Stomach (tissue), 9 donors: ENCODE measurements around the gene KCNA10. TPM values are rescaled to one million over a fixed set of nuclear protein-coding genes. Genes with fewer than 3 reads are reported as not detected.

Experiments
- DNase-seq, 2 donors: peaks; one replicate each; pipeline versions ENCODE4 v3.0.0 to v3.0.0-alpha.2; 2013 to 2019
- H3K27ac ChIP-seq, 5 donors: fragments of 200-600 bp in 4 of 5; sonication (generic) in 4 of 5; one replicate each; pipeline ENCODE4 v1.5.1; 2013 to 2019; ENCODE audit warnings: mild to moderate bottlenecking in 1 of 5, moderate library complexity in 1 of 5
- H3K27me3 ChIP-seq, 3 donors: fragments of 200-600 bp; sonication (generic); one replicate each; pipeline ENCODE4 v1.5.1; 2017 to 2019; ENCODE audit warnings: mixed run types in 1 of 3
- H3K36me3 ChIP-seq, 4 donors: fragments of 200-600 bp; sonication (generic); 1 replicate in 3 of 4; 2 replicates in 1 of 4; pipeline ENCODE4 v1.5.1; 2016 to 2019
- H3K4me1 ChIP-seq, 4 donors: fragments of 200-600 bp; sonication (generic); one replicate each; pipeline ENCODE4 v1.5.1; 2016 to 2019
- H3K4me3 ChIP-seq, 4 donors: fragments of 200-600 bp; sonication (generic) in 3 of 4; one replicate each; pipeline ENCODE4 v1.5.1; 2016 to 2019; ENCODE audit warnings: mild to moderate bottlenecking in 1 of 4
- H3K9me3 ChIP-seq, 4 donors: fragments of 200-600 bp; sonication (generic); one replicate each; pipeline ENCODE4 v1.5.1; 2016 to 2019
- CTCF ChIP-seq, 7 experiments: fragments of 450-650 bp in 4 of 7; fragments of 200-600 bp in 3 of 7; sonication (generic) in 3 of 7; IDR thresholded peaks; one replicate each; pipeline ENCODE4 v1.5.1; 2016 to 2019; ENCODE audit warnings: antibody characterized with exemption in 7 of 7, control low read depth in 2 of 7, mild to moderate bottlenecking in 1 of 7
- EP300 ChIP-seq: sonication (generic); formaldehyde crosslinking; IDR thresholded peaks from one replicate; pipeline ENCODE4 v1.6.1; 2017; ENCODE audit warnings: antibody characterized with exemption
- POLR2A ChIP-seq, 4 donors: fragments of 450-650 bp; IDR thresholded peaks; one replicate each; pipeline ENCODE4 v1.6.1; 2016; ENCODE audit warnings: antibody characterized with exemption in 4 of 4, control low read depth in 2 of 4, mild to moderate bottlenecking in 1 of 4, moderate library complexity in 1 of 4
- POLR2AphosphoS5 ChIP-seq, 3 donors: sonication (generic); formaldehyde crosslinking; IDR thresholded peaks; one replicate each; pipeline ENCODE4 v1.6.1; 2016; ENCODE audit warnings: antibody characterized with exemption in 3 of 3
- WGBS, 5 donors: extraction: QIAGEN DNeasy Blood & Tissue Kit in 3 of 5; methylation state at CpG; one replicate each; pipeline versions ENCODE4 v1.1.5 to v1.1.7; 2013 to 2018; 5-methylcytosine and 5-hydroxymethylcytosine counted together
- intact Hi-C: fragments of 100-400 bp; cut with DNase I; formaldehyde crosslinking; loops from one replicate; pipeline ENCODE4 v1.15.1; 2023; ENCODE audit warnings: low total_unique reads
- polyA plus RNA-seq, 3 donors: library from polyadenylated mRNA; stranded (reverse); fragments of 200-250 nt; gene quantifications; one replicate each; pipeline ENCODE4 v1.2.3, GENCODE V29; 2013
- total RNA-seq, 5 donors: library from RNA; depleted of rRNA; stranded (reverse); fragments of >200 nt; gene quantifications; one replicate each; pipeline versions ENCODE4 v1.1.0 to v1.2.3, GENCODE V29; 2014 to 2016
- donor health status: healthy with polysubstance abuse.
- donor health status: Bipolar disorder and iron deficiency.
- donor health status: healthy.

KCNA10 gene
- total and polyA plus RNA-seq, 8 donors, result 0.12 to 0.58 TPM; not detected in 6

DNA sequence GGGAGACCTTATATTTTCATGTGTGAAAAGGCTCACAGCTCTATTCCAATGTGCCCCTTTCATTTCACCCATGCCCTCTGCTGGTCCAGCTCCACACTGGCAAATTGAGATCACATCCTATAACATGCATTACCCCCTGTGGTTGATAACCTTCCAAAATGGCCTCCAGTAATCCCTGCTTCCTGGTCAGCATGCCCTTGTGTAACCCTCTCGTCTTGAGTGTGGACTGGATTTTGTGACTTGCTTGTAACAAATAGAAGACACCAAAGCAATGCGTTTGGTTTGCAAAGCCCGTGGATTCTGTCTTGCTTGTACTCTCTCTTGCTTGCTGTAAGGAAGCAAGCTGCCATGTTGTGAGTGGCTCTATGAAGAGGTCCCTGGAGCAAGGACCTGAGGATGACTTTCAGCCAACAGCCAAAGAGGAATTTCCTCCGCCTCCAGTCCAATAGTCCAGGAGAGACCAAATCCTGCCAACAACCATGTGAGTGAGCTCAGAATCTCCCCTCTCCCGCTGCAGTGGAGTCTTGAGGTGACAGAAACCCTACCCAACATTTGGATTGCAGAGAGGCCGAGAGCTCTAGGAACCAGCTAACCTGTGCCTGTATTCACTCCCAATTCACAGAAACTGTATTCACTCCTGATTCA is 17.4 kb downstream of the KCNA10 start:
- Histone ChIP-seq H3K27me3 (no peaks in the 10 kb centered on the region), H3K36me3 (no peaks in the 10 kb centered on the region), H3K9me3 (no peaks in the 10 kb centered on the region), H3K27ac (no peak overlapping the region), H3K4me1 (no peaks in the 10 kb centered on the region), H3K4me3 (no peak overlapping the region)
- WGBS, 5 donors, result 68 to 78% (median 77%) methylated on average over 5 to 6 of the region's 6 CpGs
- intact Hi-C loops, result no loop called here
- TF ChIP-seq POLR2A (IDR thresholded peaks at IDR 0.05), result no peak
- no peak for TF ChIP-seq POLR2AphosphoS5 (IDR thresholded peaks at IDR 0.05)
- no peak for TF ChIP-seq EP300
- no peak for TF ChIP-seq CTCF (IDR thresholded peaks at IDR 0.05)
- no peak for DNase-seq

DNA sequence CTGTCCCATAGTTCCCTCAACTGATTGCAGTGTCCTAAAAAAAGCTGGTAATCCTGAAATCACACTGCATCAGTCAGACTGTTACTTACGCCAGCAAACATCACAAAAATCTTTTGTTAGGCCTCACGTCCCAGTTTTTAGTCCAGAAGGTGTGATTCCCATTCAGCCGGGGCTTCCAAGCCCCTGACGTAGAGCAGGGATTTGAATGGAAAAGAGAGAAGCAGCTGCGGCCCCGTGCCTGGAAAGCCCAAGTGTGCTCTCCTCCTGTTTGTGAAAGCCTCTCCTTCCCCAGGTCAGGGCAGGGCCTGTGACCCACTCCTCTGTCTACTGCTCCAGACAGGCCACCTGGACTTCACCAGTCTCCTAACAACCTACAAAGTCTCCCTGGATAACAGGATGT is 20.7 kb downstream of the KCNA10 start:
- no peaks in the 10 kb centered on the region for H3K9me3 ChIP-seq
- TF ChIP-seq EP300, result no peak
- no peak for TF ChIP-seq POLR2A (IDR thresholded peaks at IDR 0.05)
- no peak for TF ChIP-seq POLR2AphosphoS5 (IDR thresholded peaks at IDR 0.05)
- no peak for TF ChIP-seq CTCF (IDR thresholded peaks at IDR 0.05)
- H3K4me3 ChIP-seq, result no peak overlapping the region
- peaks cover 0 to 17% (median 4%) of the 10 kb centered on the region in 4 donors for H3K4me1 ChIP-seq
- no peak overlapping the region for H3K27ac ChIP-seq
- DNase-seq, result no peak
- intact Hi-C loops, result no loop called here
- 63 to 74% (median 73%) methylated on average over 6 of the region's 6 CpGs for WGBS, 5 donors
- H3K36me3 ChIP-seq, result no peaks in the 10 kb centered on the region
- no peaks in the 10 kb centered on the region for H3K27me3 ChIP-seq

DNA sequence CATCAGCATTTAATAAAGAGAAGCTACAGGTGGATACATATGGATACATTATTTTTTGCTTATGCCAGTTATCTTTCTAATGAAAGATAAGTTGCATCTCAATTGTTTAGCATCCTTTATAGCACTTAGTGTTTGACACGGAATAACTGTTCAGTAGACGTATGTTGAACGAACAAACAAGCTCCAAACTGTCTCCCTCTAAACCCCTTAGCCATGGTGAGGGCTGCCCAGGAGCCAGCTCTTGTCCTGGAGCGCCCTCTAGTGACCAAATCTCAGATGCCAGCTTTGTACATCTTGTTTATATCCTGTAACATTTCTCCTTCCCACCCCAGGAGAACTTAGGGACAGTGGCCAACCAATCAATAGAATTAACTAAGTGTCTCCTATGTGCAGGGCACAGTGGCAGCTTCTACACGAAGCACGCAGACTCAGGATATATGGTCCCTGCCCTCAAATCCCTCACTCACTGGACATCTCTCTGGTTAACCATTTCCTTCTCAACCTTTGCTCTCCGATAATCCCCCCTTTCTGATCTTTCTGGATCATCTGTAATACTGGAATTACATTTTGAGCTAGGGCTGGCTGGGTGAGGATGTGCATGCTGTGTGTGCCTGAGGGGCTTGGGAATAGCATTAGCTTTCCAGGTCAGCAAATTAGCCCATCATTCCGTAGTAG is 22.9 kb downstream of the KCNA10 start:
- Histone ChIP-seq H3K27me3 (no peaks in the 10 kb centered on the region), H3K4me3 (no peak overlapping the region), H3K27ac (no peak overlapping the region), H3K4me1 (peaks cover 0 to 29% (median 4%) of the 10 kb centered on the region in 4 donors), H3K36me3 (no peaks in the 10 kb centered on the region), H3K9me3 (no peaks in the 10 kb centered on the region)
- TF ChIP-seq POLR2AphosphoS5 (IDR thresholded peaks at IDR 0.05), result no peak
- peak in 5 of 7 experiments; percentile 78 to 95 (median 87) for TF ChIP-seq CTCF (IDR thresholded peaks at IDR 0.05)
- TF ChIP-seq EP300, result no peak
- intact Hi-C loops, result no loop called here
- DNase-seq, result peak; percentile 91 to 92
- WGBS, 5 donors, result 20 to 24% (median 23%) methylated on average over 8 of the region's 8 CpGs

DNA sequence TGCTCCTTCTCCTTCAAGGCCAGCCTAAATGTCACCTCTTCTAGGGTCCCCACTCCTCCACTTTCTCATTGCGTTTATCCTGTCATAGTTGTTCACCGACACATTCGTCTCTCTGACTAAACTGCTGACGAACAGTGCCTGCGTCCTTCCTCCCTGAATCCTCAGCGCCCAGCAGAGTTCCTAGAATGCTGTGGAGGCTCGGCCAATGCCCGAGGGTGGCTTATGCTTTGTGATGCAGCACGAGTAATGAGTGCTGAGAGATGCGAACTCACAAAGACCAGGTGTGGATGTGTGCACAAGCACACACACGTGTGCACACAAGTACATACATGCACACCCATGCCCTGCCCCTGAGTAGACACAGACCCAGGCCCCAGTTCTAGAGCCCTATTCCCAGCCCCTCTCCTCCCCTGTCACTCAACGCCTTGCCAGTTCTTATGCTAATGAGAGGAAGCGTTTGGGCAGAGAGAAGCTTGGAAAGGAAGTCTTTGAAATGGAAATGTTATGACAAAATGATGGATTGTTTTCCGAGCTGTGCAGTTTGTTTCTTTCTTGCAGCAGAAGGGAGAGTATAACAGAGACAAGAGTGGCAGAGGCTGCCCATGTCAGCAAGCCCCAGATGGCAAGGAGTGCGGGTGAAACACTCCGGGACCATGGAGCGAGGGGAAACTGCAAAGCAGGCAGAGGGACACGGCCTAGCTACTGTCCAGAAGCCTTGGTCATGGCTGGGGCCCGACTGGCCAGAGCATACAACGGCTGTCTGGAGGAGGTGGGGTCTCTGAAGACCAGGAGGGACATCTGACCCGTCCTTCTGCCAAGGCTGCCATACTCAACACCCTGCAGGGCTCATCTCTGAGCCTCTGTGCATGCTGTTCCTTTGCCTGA is 24.2 kb downstream of the KCNA10 start:
- intact Hi-C loops, result no loop called here
- WGBS, 5 donors, result 64 to 75% (median 68%) methylated on average over 21 of the region's 21 CpGs
- H3K27ac ChIP-seq, result peak overlapping the region in 1 of 5 donors; percentile 31
- no peaks in the 10 kb centered on the region for H3K36me3 ChIP-seq
- H3K27me3 ChIP-seq, result no peaks in the 10 kb centered on the region
- no peaks in the 10 kb centered on the region for H3K9me3 ChIP-seq
- H3K4me1 ChIP-seq, result peaks cover 0 to 29% (median 4%) of the 10 kb centered on the region in 4 donors
- DNase-seq, result no peak
- no peak overlapping the region for H3K4me3 ChIP-seq
- TF ChIP-seq EP300, result no peak
- TF ChIP-seq POLR2A (IDR thresholded peaks at IDR 0.05), result no peak
- TF ChIP-seq POLR2AphosphoS5 (IDR thresholded peaks at IDR 0.05), result no peak
- no peak for TF ChIP-seq CTCF (IDR thresholded peaks at IDR 0.05)
